ENCODE measurements around the gene RNF5. TPM values are rescaled to one million over a fixed set of nuclear protein-coding genes. Genes with fewer than 3 reads are reported as not detected.
"Not testable (repeated sequence)": the region's sequence is repeated elsewhere in the genome, so short reads cannot be mapped to it uniquely, and the experiment has no call there.

The RNF5 gene
- polyA plus RNA-seq, 1 experiment, result 40.2 TPM

- ChIA-PET CTCF (interaction anchor here (1.5 kb wide), 1 partner anchor 41 kb away, joined by 3 read pairs; no protein-coding TSS in a partner anchor), POLR2A (no interaction called here)
- no peak for TF ChIP-seq CTCF (IDR thresholded peaks at IDR 0.05; ENCODE audit: insufficient read depth, low read depth, low read length)
- no peaks in the 10 kb centered on the region for H3K36me3 ChIP-seq (ENCODE audit: control insufficient read depth, insufficient read depth, low read length)
- H3K4me3 ChIP-seq (ENCODE audit: low read depth, low read length), result no peak overlapping the region
- H3K27me3 ChIP-seq (ENCODE audit: control insufficient read depth, insufficient read depth, low read length), result peaks cover 4% of the 10 kb centered on the region
- DNase-seq (ENCODE audit: low read depth), result no peak
These were observed 26.1 kb downstream of the RNF5 start for GRCh38 chr6:32204268-32204715.

GRCh38 chr6:32208996-32209395, 30.8 kb downstream of the RNF5 start:
- H3K27me3 ChIP-seq (ENCODE audit: control insufficient read depth, insufficient read depth, low read length), result 0 out of 2 replicates have a peak, but pooled peaks cover 4% of the 10 kb centered on the region
- no peak for DNase-seq (ENCODE audit: low read depth)
- POLR2A ChIA-PET, result no interaction called here
- CTCF ChIA-PET, result no interaction called here
- H3K36me3 ChIP-seq (ENCODE audit: control insufficient read depth, insufficient read depth, low read length), result no peaks in the 10 kb centered on the region
- TF ChIP-seq CTCF (IDR thresholded peaks at IDR 0.05; ENCODE audit: insufficient read depth, low read depth, low read length), result no peak
- H3K4me3 ChIP-seq (ENCODE audit: low read depth, low read length), result no peak overlapping the region

GRCh38 chr6:32210191-32210601, 32.0 kb downstream of the RNF5 start:
- 0 out of 2 replicates have a peak, but pooled peaks cover 4% of the 10 kb centered on the region for H3K27me3 ChIP-seq (ENCODE audit: control insufficient read depth, insufficient read depth, low read length)
- no peak for TF ChIP-seq CTCF (IDR thresholded peaks at IDR 0.05; ENCODE audit: insufficient read depth, low read depth, low read length)
- CTCF ChIA-PET, result no interaction called here
- no peak for DNase-seq (ENCODE audit: low read depth)
- H3K36me3 ChIP-seq (ENCODE audit: control insufficient read depth, insufficient read depth, low read length), result no peaks in the 10 kb centered on the region
- H3K4me3 ChIP-seq (ENCODE audit: low read depth, low read length), result no peak overlapping the region
- POLR2A ChIA-PET, result no interaction called here

GRCh38 chr6:32211432-32211831, 33.2 kb downstream of the RNF5 start:
- H3K27me3 ChIP-seq (ENCODE audit: control insufficient read depth, insufficient read depth, low read length); H3K4me3 ChIP-seq (ENCODE audit: low read depth, low read length); POLR2A ChIA-PET; H3K36me3 ChIP-seq (ENCODE audit: control insufficient read depth, insufficient read depth, low read length); DNase-seq (ENCODE audit: low read depth): not testable (repeated sequence)
- CTCF ChIA-PET, result interaction anchor here (0.6 to 1.3 kb wide), 2 partner anchors 18 to 33 kb away, joined by 3 read pairs; no protein-coding TSS in a partner anchor

- Histone ChIP-seq H3K36me3 (ENCODE audit: control insufficient read depth, insufficient read depth, low read length) (no peaks in the 10 kb centered on the region), H3K4me3 (ENCODE audit: low read depth, low read length) (no peak overlapping the region), H3K27me3 (ENCODE audit: control insufficient read depth, insufficient read depth, low read length) (peaks cover 8% of the 10 kb centered on the region; the same call in 1 of the 2 replicates)
- ChIA-PET POLR2A (no interaction called here), CTCF (interaction anchor here (0.6 to 1.3 kb wide), 2 partner anchors 17 to 33 kb away, joined by 3 read pairs; no protein-coding TSS in a partner anchor)
- no peak for DNase-seq (ENCODE audit: low read depth)
- TF ChIP-seq CTCF (IDR thresholded peaks at IDR 0.05; ENCODE audit: insufficient read depth, low read depth, low read length), result no peak
These were observed 34.0 kb downstream of the RNF5 start for GRCh38 chr6:32212076-32212760.

- no peaks in the 10 kb centered on the region for H3K36me3 ChIP-seq (ENCODE audit: control insufficient read depth, insufficient read depth, low read length)
- H3K27me3 ChIP-seq (ENCODE audit: control insufficient read depth, insufficient read depth, low read length), result peaks cover 11% of the 10 kb centered on the region
- CTCF ChIA-PET, result no interaction called here
- POLR2A ChIA-PET, result no interaction called here
- DNase-seq (ENCODE audit: low read depth), result no peak
- TF ChIP-seq CTCF (IDR thresholded peaks at IDR 0.05; ENCODE audit: insufficient read depth, low read depth, low read length), result no peak
- H3K4me3 ChIP-seq (ENCODE audit: low read depth, low read length), result no peak overlapping the region
These were observed 35.4 kb downstream of the RNF5 start for GRCh38 chr6:32213649-32214048.
